BJ (cell line): ENCODE results near the gene LSP1. TPM values are rescaled to one million over a fixed set of nuclear protein-coding genes. Genes with fewer than 3 reads are reported as not detected.

Experiments used
- CTCF ChIA-PET: fragments of 350-600 bp; formaldehyde crosslinking; extraction: SDS; loops from one replicate; lab custom pipeline; 2021; ENCODE audit warnings: antibody characterized with exemption, inconsistent platforms; lab: Yijun Ruan, JAX
- POLR2A ChIA-PET: fragments of 300-600 bp; sonication (Branson Sonifier 250); formaldehyde crosslinking; extraction: SDS; loops from one replicate; lab custom pipeline; 2021; ENCODE audit warnings: antibody characterized with exemption; lab: Charles Lee
- DNase-seq: peaks from one replicate; pipeline ENCODE4 v3.0.0-alpha.2; 2011; ENCODE audit warnings: low read depth
- H3K27me3 ChIP-seq: 2 replicates; pipeline ENCODE4 v1.6.0; 2011; ENCODE audit warnings: low read length; ENCODE audit not compliant: control insufficient read depth, insufficient read depth
- H3K36me3 ChIP-seq: 2 replicates; pipeline ENCODE4 v1.5.1; 2011; ENCODE audit warnings: low read length; ENCODE audit not compliant: control insufficient read depth, insufficient read depth
- H3K4me3 ChIP-seq: 2 replicates; pipeline ENCODE4 v1.5.1; 2011; ENCODE audit warnings: low read depth, mild to moderate bottlenecking, control low read depth, low read length
- polyA plus RNA-seq: library from polyadenylated mRNA; depleted of rRNA; stranded (reverse); fragments of >200 nt; gene quantifications from 2 replicates; pipeline ENCODE4 v1.2.3, GENCODE V29; 2011
- TF ChIP-seq, protein P1 (sequence below): IDR thresholded peaks from 2 replicates; pipeline ENCODE4 v1.5.1; 2011; ENCODE audit warnings: low read depth, mild to moderate bottlenecking, control low read depth, inconsistent platforms, low read length, moderate library complexity; ENCODE audit not compliant: insufficient read depth

The LSP1 gene
- polyA plus RNA-seq, 1 experiment: not detected

DNA sequence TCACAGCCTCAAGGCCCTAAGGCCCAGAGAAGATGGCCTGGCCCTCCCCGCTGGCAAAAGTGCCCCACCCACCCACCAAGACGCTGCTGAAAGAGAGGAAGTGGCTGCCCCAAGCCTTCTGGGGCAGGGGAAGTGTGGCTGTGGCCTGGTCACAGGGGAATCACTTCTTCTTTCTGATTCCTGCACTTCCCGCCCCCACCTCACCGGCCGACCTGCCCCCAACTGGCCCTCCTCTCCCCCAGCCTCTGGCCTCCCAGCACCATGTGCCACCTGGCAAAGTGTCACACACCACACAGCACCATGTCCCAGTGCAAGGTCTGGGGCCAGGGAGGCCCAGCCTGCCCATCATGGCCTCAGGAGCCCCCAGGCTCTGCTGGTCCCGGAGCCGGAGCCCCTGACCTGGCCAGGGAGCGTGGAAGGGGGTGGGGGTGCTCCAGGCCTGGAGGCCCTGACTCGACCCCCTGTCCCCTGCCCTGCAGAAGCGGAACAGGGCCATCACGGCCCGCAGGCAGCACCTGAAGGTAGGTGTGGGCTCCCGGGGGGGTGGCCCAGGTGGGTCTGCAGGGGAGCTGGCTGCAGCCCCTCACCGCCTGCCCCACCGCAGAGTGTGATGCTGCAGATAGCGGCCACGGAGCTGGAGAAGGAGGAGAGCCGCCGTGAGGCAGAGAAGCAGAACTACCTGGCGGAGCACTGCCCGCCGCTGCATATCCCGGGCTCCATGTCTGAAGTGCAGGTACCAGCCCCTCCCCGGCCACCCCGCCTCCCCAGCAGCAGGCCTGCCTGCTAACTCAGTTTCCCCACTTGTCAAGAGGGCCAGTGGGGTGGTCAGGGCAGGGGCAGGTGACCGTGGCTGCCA is 12.7 kb upstream of the LSP1 start:
- ChIA-PET POLR2A (no interaction called here), CTCF (interaction anchor here (0.6 to 2.3 kb wide), 9 partner anchors 36 to 316 kb away, joined by 3 to 19 read pairs (median 4); no protein-coding TSS in a partner anchor)
- TF ChIP-seq, protein P1, sequence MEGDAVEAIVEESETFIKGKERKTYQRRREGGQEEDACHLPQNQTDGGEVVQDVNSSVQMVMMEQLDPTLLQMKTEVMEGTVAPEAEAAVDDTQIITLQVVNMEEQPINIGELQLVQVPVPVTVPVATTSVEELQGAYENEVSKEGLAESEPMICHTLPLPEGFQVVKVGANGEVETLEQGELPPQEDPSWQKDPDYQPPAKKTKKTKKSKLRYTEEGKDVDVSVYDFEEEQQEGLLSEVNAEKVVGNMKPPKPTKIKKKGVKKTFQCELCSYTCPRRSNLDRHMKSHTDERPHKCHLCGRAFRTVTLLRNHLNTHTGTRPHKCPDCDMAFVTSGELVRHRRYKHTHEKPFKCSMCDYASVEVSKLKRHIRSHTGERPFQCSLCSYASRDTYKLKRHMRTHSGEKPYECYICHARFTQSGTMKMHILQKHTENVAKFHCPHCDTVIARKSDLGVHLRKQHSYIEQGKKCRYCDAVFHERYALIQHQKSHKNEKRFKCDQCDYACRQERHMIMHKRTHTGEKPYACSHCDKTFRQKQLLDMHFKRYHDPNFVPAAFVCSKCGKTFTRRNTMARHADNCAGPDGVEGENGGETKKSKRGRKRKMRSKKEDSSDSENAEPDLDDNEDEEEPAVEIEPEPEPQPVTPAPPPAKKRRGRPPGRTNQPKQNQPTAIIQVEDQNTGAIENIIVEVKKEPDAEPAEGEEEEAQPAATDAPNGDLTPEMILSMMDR: no peak
- Histone ChIP-seq H3K27me3 (no peaks in the 10 kb centered on the region), H3K4me3 (no peak overlapping the region), H3K36me3 (no peaks in the 10 kb centered on the region)
- DNase-seq: no peak

DNA sequence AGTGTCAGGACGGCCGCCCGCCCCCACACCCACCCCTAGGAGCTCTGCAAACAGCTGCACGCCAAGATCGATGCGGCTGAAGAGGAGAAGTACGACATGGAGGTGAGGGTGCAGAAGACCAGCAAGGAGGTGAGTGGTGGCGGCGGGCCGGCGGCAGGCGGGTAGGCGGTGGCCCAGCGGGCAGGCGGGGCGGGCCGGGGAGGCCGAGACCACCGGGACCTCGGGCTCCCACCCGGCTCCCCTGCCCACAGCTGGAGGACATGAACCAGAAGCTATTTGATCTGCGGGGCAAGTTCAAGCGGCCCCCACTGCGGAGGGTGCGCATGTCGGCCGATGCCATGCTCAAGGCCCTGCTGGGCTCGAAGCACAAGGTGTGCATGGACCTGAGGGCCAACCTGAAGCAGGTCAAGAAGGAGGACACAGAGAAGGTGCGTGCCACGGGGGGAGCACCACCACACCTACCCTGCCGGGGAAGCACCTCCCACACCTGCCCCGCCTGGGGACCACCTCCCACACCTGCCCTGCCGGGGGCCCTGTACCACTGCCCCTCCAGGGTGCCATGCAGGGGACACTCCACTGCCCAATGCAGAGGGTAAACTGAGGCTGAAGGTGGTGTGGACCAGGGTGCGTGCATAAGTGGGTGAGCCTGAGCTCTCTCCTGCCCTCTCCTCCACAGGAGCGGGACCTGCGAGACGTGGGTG is 12.0 kb upstream of the LSP1 start:
- no peak for DNase-seq
- CTCF ChIA-PET: interaction anchor here (0.6 to 2.3 kb wide), 6 partner anchors 147 to 315 kb away, joined by 3 to 12 read pairs (median 4); no protein-coding TSS in a partner anchor
- TF ChIP-seq, protein P1: no peak
- POLR2A ChIA-PET: no interaction called here
- Histone ChIP-seq H3K36me3 (no peaks in the 10 kb centered on the region), H3K27me3 (no peaks in the 10 kb centered on the region), H3K4me3 (no peak overlapping the region)

DNA sequence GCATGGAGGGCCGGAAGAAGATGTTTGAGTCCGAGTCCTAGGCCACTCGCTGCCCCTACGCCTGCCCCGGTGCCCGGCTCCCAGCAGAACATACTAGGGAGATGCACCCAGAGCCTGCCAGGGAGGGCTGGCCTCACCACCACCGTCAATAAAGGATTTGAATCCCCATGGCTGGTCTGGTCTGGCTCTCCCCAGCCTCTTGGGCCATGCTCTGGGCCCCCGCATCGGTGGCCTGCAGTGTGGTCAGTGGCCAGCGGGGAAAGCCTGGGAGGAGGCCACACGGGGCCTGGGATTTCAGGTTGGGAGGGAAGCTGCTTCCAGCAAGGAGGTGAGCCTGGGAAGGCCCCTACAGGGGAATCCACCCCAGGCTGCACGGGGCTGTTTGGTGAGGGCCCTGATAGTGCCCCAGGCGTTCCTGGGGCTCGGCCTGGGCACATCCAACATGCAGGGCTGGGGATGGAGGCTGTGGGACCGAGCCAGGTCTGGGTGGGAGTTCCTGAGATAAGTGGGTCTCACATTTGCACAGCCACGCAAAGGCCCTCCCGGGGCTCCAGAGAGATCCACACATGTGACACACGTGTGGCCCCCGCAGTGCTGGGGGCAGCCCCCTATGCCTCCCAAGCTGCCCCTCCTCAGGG is 11.3 kb upstream of the LSP1 start:
- CTCF ChIA-PET: interaction anchor here (1.0 to 2.3 kb wide), 5 partner anchors 40 to 315 kb away, joined by 3 to 12 read pairs (median 4); no protein-coding TSS in a partner anchor
- POLR2A ChIA-PET: no interaction called here
- Histone ChIP-seq H3K27me3 (no peaks in the 10 kb centered on the region), H3K36me3 (no peaks in the 10 kb centered on the region), H3K4me3 (no peak overlapping the region)
- no peak for DNase-seq
- TF ChIP-seq, protein P1: no peak

GRCh38 chr11:1842149-1843097 is 10.5 kb upstream of the LSP1 start:
- H3K4me3 ChIP-seq: no peak overlapping the region
- CTCF ChIA-PET: interaction anchor here (0.6 to 2.3 kb wide), 4 partner anchors 40 to 202 kb away, joined by 3 to 12 read pairs (median 4); no protein-coding TSS in a partner anchor
- POLR2A ChIA-PET: no interaction called here
- TF ChIP-seq, protein P1: no peak
- DNase-seq: no peak
- H3K36me3 ChIP-seq: no peaks in the 10 kb centered on the region
- H3K27me3 ChIP-seq: no peaks in the 10 kb centered on the region
